Stimulated activated CD4-positive, alpha-beta T cell treated with anti-CD3 and anti-CD28 coated beads, Interleukin-4, amount 100 ng/mL, for 24 hours (primary cell): ENCODE data around the gene TREML4.

Source experiments
- DNase-seq: peaks from one replicate; pipeline ENCODE4 v3.0.0-alpha.2; 2020

TREML4 gene

DNA sequence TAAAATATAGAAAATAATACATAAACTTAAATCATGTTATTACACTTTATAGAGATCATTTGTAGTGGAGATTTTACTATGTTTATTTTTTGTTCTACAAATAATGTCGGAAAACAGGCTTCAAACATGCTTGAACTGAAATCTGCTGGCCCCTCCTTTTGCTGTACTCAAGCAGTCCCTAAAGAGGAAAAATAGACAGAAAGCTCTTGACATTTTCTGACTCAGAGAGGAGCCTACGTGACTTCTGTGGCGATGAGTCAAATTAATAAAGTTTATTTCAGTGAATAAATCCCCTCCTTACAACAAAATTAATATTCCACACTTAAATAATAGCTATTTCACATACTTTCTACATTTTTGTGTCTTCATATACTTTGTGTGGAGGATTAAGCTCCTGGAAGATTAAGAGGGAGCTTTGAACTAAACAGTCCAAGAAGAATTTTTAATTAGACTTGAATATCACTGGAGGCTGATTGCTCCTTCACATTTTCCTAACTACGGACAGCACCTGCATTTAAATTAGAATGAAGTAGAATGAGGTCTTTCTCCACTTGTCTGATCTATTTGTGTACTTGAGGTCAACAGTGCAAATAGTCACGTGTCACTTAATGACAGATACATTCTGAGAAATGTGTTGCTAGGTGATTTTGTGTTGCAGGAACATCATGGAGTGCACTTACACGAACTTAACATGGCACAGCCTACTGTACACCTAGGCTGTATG, 60.0 kb downstream of the TREML4 start:
- DNase-seq: no peak
